Measurements from ENCODE around the gene VAV3.
A peak's percentile ranks its signal among the peaks of the same experiment; 100 is the strongest.

The VAV3 gene

GRCh38 chr1:107531065-107531908 lies 433.7 kb downstream of the VAV3 start:
- no peak for DNase-seq (ENCODE audit: low spot score)
- in situ Hi-C loops (cut with MboI; ENCODE audit: low sequenced_read_pairs, unreplicated experiment): loop anchor here (25.0 kb wide), 2 partner anchors 206 to 344 kb away; no protein-coding TSS in a partner anchor
- TF ChIP-seq, protein P1, sequence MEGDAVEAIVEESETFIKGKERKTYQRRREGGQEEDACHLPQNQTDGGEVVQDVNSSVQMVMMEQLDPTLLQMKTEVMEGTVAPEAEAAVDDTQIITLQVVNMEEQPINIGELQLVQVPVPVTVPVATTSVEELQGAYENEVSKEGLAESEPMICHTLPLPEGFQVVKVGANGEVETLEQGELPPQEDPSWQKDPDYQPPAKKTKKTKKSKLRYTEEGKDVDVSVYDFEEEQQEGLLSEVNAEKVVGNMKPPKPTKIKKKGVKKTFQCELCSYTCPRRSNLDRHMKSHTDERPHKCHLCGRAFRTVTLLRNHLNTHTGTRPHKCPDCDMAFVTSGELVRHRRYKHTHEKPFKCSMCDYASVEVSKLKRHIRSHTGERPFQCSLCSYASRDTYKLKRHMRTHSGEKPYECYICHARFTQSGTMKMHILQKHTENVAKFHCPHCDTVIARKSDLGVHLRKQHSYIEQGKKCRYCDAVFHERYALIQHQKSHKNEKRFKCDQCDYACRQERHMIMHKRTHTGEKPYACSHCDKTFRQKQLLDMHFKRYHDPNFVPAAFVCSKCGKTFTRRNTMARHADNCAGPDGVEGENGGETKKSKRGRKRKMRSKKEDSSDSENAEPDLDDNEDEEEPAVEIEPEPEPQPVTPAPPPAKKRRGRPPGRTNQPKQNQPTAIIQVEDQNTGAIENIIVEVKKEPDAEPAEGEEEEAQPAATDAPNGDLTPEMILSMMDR (IDR thresholded peaks at IDR 0.05; ENCODE audit: borderline replicate concordance, control extremely low read depth, extremely low read depth, insufficient read depth, missing control alignments): no peak

DNA sequence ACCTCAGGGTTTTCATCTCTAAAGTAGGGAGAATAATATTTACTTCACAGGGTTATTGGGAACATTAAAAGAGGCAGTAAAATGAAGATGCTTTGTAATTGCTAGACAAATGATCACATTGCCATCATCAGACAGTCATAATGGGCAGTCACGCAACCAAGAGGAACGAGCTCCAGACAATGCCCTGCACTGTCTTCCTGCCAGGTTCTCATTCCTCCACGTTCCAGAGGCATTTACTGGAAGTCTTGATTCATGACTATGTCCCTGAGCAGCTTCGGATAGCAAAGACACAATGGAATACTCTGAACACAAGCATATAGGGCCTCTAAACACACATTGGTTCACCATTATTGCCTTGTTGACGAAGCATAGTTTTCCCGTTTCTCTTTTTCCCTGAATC lies 434.4 kb downstream of the VAV3 start:
- no peak for DNase-seq (ENCODE audit: low spot score)
- TF ChIP-seq, protein P1 (IDR thresholded peaks at IDR 0.05; ENCODE audit: borderline replicate concordance, control extremely low read depth, extremely low read depth, insufficient read depth, missing control alignments): no peak
- in situ Hi-C loops (cut with MboI; ENCODE audit: low sequenced_read_pairs, unreplicated experiment): loop anchor here (25.0 kb wide), 2 partner anchors 207 to 343 kb away; no protein-coding TSS in a partner anchor

GRCh38 chr1:107529511-107530149 lies 435.4 kb downstream of the VAV3 start:
- peak; percentile 62 for DNase-seq (ENCODE audit: low spot score)
- TF ChIP-seq, protein P1 (IDR thresholded peaks at IDR 0.05; ENCODE audit: borderline replicate concordance, control extremely low read depth, extremely low read depth, insufficient read depth, missing control alignments): peak; percentile 65
- in situ Hi-C loops (cut with MboI; ENCODE audit: low sequenced_read_pairs, unreplicated experiment): loop anchor here (25.0 kb wide), 2 partner anchors 208 to 342 kb away; no protein-coding TSS in a partner anchor

- in situ Hi-C loops (cut with MboI; ENCODE audit: low sequenced_read_pairs, unreplicated experiment): loop anchor here (25.0 kb wide), 2 partner anchors 211 to 339 kb away; no protein-coding TSS in a partner anchor
- TF ChIP-seq, protein P1 (IDR thresholded peaks at IDR 0.05; ENCODE audit: borderline replicate concordance, control extremely low read depth, extremely low read depth, insufficient read depth, missing control alignments): no peak
- no peak for DNase-seq (ENCODE audit: low spot score)
Measured at GRCh38 chr1:107526524-107527198, 438.3 kb downstream of the VAV3 start.

- TF ChIP-seq, protein P1 (IDR thresholded peaks at IDR 0.05; ENCODE audit: borderline replicate concordance, control extremely low read depth, extremely low read depth, insufficient read depth, missing control alignments): no peak
- in situ Hi-C loops (cut with MboI; ENCODE audit: low sequenced_read_pairs, unreplicated experiment): loop anchor here (25.0 kb wide), 2 partner anchors 211 to 339 kb away; no protein-coding TSS in a partner anchor
- DNase-seq (ENCODE audit: low spot score): no peak
Measured at GRCh38 chr1:107525961-107526360, 439.0 kb downstream of the VAV3 start.

- in situ Hi-C loops (cut with MboI; ENCODE audit: low sequenced_read_pairs, unreplicated experiment): loop anchor here (25.0 kb wide), 2 partner anchors 212 to 338 kb away; no protein-coding TSS in a partner anchor
- no peak for DNase-seq (ENCODE audit: low spot score)
- TF ChIP-seq, protein P1 (IDR thresholded peaks at IDR 0.05; ENCODE audit: borderline replicate concordance, control extremely low read depth, extremely low read depth, insufficient read depth, missing control alignments): no peak
Measured at GRCh38 chr1:107525145-107525544, 439.8 kb downstream of the VAV3 start.

Data from GM13976 (cell line).